OCI-LY3 (cell line): ENCODE data around the gene CROCC2.

Experiments
- H2AFZ ChIP-seq: fragments of 200-600, 300-600 bp; shearing (Covaris generic); 2 replicates; pipeline ENCODE4 v1.6.0; 2014; ENCODE audit warnings: antibody characterized with exemption, low read depth, low read length
- H3K27ac ChIP-seq: fragments of 200-600, 300-600 bp; sonication (generic); 2 replicates; pipeline ENCODE4 v1.5.1; 2014; ENCODE audit warnings: mild to moderate bottlenecking, low read length, moderate library complexity, mixed read lengths
- H3K27me3 ChIP-seq: fragments of 200-600, 300-600 bp; sonication (generic); 2 replicates; pipeline ENCODE4 v1.6.1; 2014; ENCODE audit warnings: low read depth, low read length, mixed read lengths
- H3K36me3 ChIP-seq: fragments of 200-600, 300-600 bp; sonication (generic); replicated peaks from 2 replicates; pipeline ENCODE3; 2014; ENCODE audit warnings: low read depth, low read length, mixed read lengths
- H3K4me1 ChIP-seq: fragments of 300-600, 200-600 bp; sonication (generic); 2 replicates; pipeline ENCODE4 v1.6.1; 2014; ENCODE audit warnings: low read length, mixed read lengths
- H3K4me2 ChIP-seq: fragments of 200-600, 300-600 bp; sonication (generic); 2 replicates; pipeline ENCODE4 v1.6.1; 2014; ENCODE audit warnings: low read length, mixed read lengths
- H3K4me3 ChIP-seq: fragments of 300-600, 200-600 bp; sonication (generic); 2 replicates; pipeline ENCODE4 v1.5.1; 2014; ENCODE audit warnings: antibody characterized with exemption, mild to moderate bottlenecking, low read length, moderate library complexity
- H3K79me2 ChIP-seq: fragments of 300-600, 200-600 bp; shearing (Covaris generic); 2 replicates; pipeline ENCODE4 v1.6.1; 2014; ENCODE audit warnings: mild to moderate bottlenecking, low read length, mixed read lengths
- H3K9ac ChIP-seq: fragments of 300-600, 200-600 bp; shearing (Covaris generic); 2 replicates; pipeline ENCODE4 v1.6.0; 2014; ENCODE audit warnings: mild to moderate bottlenecking, low read length, moderate library complexity
- H3K9me3 ChIP-seq: fragments of 200-600, 300-600 bp; shearing (Covaris generic); 2 replicates; pipeline ENCODE4 v1.6.1; 2014; ENCODE audit warnings: low read length, mixed read lengths; ENCODE audit not compliant: insufficient read depth
- H4K20me1 ChIP-seq: fragments of 200-600, 300-600 bp; sonication (generic); 2 replicates; pipeline ENCODE4 v1.6.1; 2016; ENCODE audit warnings: low read length, mixed read lengths; ENCODE audit not compliant: insufficient read depth
- CTCF ChIP-seq: fragments of 200-600, 300-600 bp; sonication (generic); IDR thresholded peaks from 2 replicates; pipeline ENCODE4 v1.5.1; 2014; ENCODE audit warnings: antibody characterized with exemption, low read length, low read depth
- EZH2phosphoT487 ChIP-seq: fragments of 200-600 bp; shearing (Covaris generic); IDR thresholded peaks from 2 replicates; pipeline ENCODE4 v1.6.1; 2018; ENCODE audit warnings: antibody characterized with exemption, mixed run types, low read depth

Gene CROCC2

GRCh38 chr2:240993446-240994170 is 87.5 kb downstream of the CROCC2 start:
- no peaks in the 10 kb centered on the region for H3K36me3 ChIP-seq
- H3K4me2 ChIP-seq: no peak overlapping the region
- no peaks in the 10 kb centered on the region for H3K4me1 ChIP-seq
- H3K79me2 ChIP-seq: no peaks in the 10 kb centered on the region
- no peak for TF ChIP-seq CTCF
- H3K27me3 ChIP-seq: no peaks in the 10 kb centered on the region
- H3K4me3 ChIP-seq: no peak overlapping the region
- no peak overlapping the region for H3K27ac ChIP-seq
- H2AFZ ChIP-seq: no peak overlapping the region
- no peaks in the 10 kb centered on the region for H3K9me3 ChIP-seq
- H4K20me1 ChIP-seq: no peaks in the 10 kb centered on the region
- H3K9ac ChIP-seq: no peak overlapping the region

- TF ChIP-seq CTCF (no peak), EZH2phosphoT487 (no peak)
- Histone ChIP-seq H3K79me2 (no peaks in the 10 kb centered on the region), H4K20me1 (no peaks in the 10 kb centered on the region), H3K9me3 (no peaks in the 10 kb centered on the region), H3K4me1 (no peaks in the 10 kb centered on the region), H3K27me3 (no peaks in the 10 kb centered on the region), H3K4me2 (no peak overlapping the region), H3K36me3 (no peaks in the 10 kb centered on the region), H3K4me3 (no peak overlapping the region), H3K9ac (no peak overlapping the region), H2AFZ (no peak overlapping the region), H3K27ac (no peak overlapping the region)
Observed at GRCh38 chr2:240994171-240994896, 88.2 kb downstream of the CROCC2 start.

GRCh38 chr2:240995041-240996021 is 89.2 kb downstream of the CROCC2 start:
- H3K4me1 ChIP-seq: no peaks in the 10 kb centered on the region
- no peak for TF ChIP-seq EZH2phosphoT487
- no peak for TF ChIP-seq CTCF
- no peak overlapping the region for H2AFZ ChIP-seq
- no peaks in the 10 kb centered on the region for H4K20me1 ChIP-seq
- no peak overlapping the region for H3K27ac ChIP-seq
- H3K36me3 ChIP-seq: no peaks in the 10 kb centered on the region
- H3K4me2 ChIP-seq: no peak overlapping the region
- no peaks in the 10 kb centered on the region for H3K79me2 ChIP-seq
- H3K9ac ChIP-seq: no peak overlapping the region
- no peak overlapping the region for H3K4me3 ChIP-seq
- no peaks in the 10 kb centered on the region for H3K27me3 ChIP-seq
- no peaks in the 10 kb centered on the region for H3K9me3 ChIP-seq
